HG02852 (cell line): ENCODE results near the gene TXNDC17.
A peak's percentile ranks its signal among the peaks of the same experiment; 100 is the strongest.
"Not testable (repeated sequence)": the region's sequence is repeated elsewhere in the genome, so short reads cannot be mapped to it uniquely, and the experiment has no call there.

ENCODE experiments used
- ATAC-seq: cut with Tn5 transposase; IDR thresholded peaks from one replicate; pipeline ENCODE4 v1.9.1; 2021; ENCODE audit warnings: mild to moderate bottlenecking, moderate library complexity; ENCODE audit not compliant: unreplicated experiment

Gene TXNDC17

GRCh38 chr17:6640536-6641246, at the start of gene TXNDC17, which contains the start of gene KIAA0753:
Gene TXNDC17 (plus strand): TSS chr17:6641060. CDS start chr17:6641083, 23 bp downstream.
Gene KIAA0753 (minus strand): TSS chr17:6640711. CDS start chr17:6635103, 5,608 bp downstream.
- peak; percentile 88 for ATAC-seq

- no peak for ATAC-seq
Observed at GRCh38 chr17:6591599-6592158, 49.2 kb upstream of the TXNDC17 start.

- no peak for ATAC-seq
Observed at GRCh38 chr17:6592173-6592572, 48.7 kb upstream of the TXNDC17 start.

- ATAC-seq: not testable (repeated sequence)
Observed at GRCh38 chr17:6593371-6593770, 47.5 kb upstream of the TXNDC17 start.

GRCh38 chr17:6596081-6596480, 44.8 kb upstream of the TXNDC17 start:
- ATAC-seq: no peak

- no peak for ATAC-seq
Observed at GRCh38 chr17:6596511-6596910, 44.3 kb upstream of the TXNDC17 start.

GRCh38 chr17:6596941-6597340, 43.9 kb upstream of the TXNDC17 start:
- ATAC-seq: no peak

- no peak for ATAC-seq
Observed at GRCh38 chr17:6597727-6598126, 43.1 kb upstream of the TXNDC17 start.

- no peak for ATAC-seq
Observed at GRCh38 chr17:6599364-6599763, 41.5 kb upstream of the TXNDC17 start.

GRCh38 chr17:6602141-6602540, 38.7 kb upstream of the TXNDC17 start:
- no peak for ATAC-seq

GRCh38 chr17:6603744-6604325, 37.0 kb upstream of the TXNDC17 start:
- ATAC-seq: no peak

- no peak for ATAC-seq
Observed at GRCh38 chr17:6605142-6605541, 35.7 kb upstream of the TXNDC17 start.

GRCh38 chr17:6608321-6608720, 32.5 kb upstream of the TXNDC17 start:
- no peak for ATAC-seq

GRCh38 chr17:6610011-6610410, 30.8 kb upstream of the TXNDC17 start:
- no peak for ATAC-seq

GRCh38 chr17:6611231-6611630, 29.6 kb upstream of the TXNDC17 start:
- ATAC-seq: no peak

- no peak for ATAC-seq
Observed at GRCh38 chr17:6623941-6624340, 16.9 kb upstream of the TXNDC17 start.

- no peak for ATAC-seq
Observed at GRCh38 chr17:6626616-6627015, 14.2 kb upstream of the TXNDC17 start.

- no peak for ATAC-seq
Observed at GRCh38 chr17:6627019-6627418, 13.8 kb upstream of the TXNDC17 start.

- ATAC-seq: no peak
Observed at GRCh38 chr17:6630390-6630789, 10.5 kb upstream of the TXNDC17 start.

GRCh38 chr17:6632530-6632929, 8.3 kb upstream of the TXNDC17 start:
- ATAC-seq: no peak

- no peak for ATAC-seq
Observed at GRCh38 chr17:6633263-6633662, 7.6 kb upstream of the TXNDC17 start.

GRCh38 chr17:6636105-6636504, 4.8 kb upstream of the TXNDC17 start:
- no peak for ATAC-seq
